Esophagus (tissue), 2 donors: Measurements from ENCODE around the gene ZNF483. TPM values are rescaled to one million over a fixed set of nuclear protein-coding genes. Genes with fewer than 3 reads are reported as not detected.
A peak's percentile ranks its signal among the peaks of the same experiment; 100 is the strongest.

Experiments
- H3K27ac ChIP-seq, 2 donors: one replicate each; pipeline ENCODE4 v1.5.1; 2013; ENCODE audit warnings: low read depth in 2 of 2, mild to moderate bottlenecking in 2 of 2, inconsistent platforms in 1 of 2, low read length in 1 of 2, moderate library complexity in 1 of 2
- H3K27me3 ChIP-seq, 2 donors: one replicate each; pipeline ENCODE4 v1.6.1; 2013; ENCODE audit warnings: low read length in 2 of 2, control low read depth in 1 of 2, mild to moderate bottlenecking in 1 of 2; ENCODE audit not compliant: insufficient read depth in 2 of 2, control insufficient read depth in 1 of 2
- H3K36me3 ChIP-seq, 2 donors: one replicate each; pipeline ENCODE4 v1.6.1; 2013; ENCODE audit warnings: low read length in 1 of 2; ENCODE audit not compliant: control insufficient read depth in 2 of 2, insufficient read depth in 2 of 2
- H3K4me1 ChIP-seq, 2 donors: one replicate each; pipeline ENCODE4 v1.6.1; 2013; ENCODE audit warnings: low read length in 1 of 2; ENCODE audit not compliant: control insufficient read depth in 2 of 2, insufficient read depth in 2 of 2
- H3K4me3 ChIP-seq, 2 donors: one replicate each; pipeline ENCODE4 v1.5.1; 2013; ENCODE audit warnings: low read length in 2 of 2, mild to moderate bottlenecking in 2 of 2, low read depth in 1 of 2, moderate library complexity in 1 of 2
- H3K9me3 ChIP-seq, 2 donors: one replicate each; pipeline ENCODE4 v1.6.1; 2013; ENCODE audit warnings: mild to moderate bottlenecking in 2 of 2, low read depth in 1 of 2, low read length in 1 of 2, moderate library complexity in 1 of 2; ENCODE audit not compliant: control insufficient read depth in 2 of 2, insufficient read depth in 1 of 2
- WGBS, 2 donors: extraction: QIAGEN DNeasy Blood & Tissue Kit; methylation state at CpG; one replicate each; pipeline ENCODE4 v1.1.7; 2013; 5-methylcytosine and 5-hydroxymethylcytosine counted together
- polyA plus RNA-seq, 2 donors: library from polyadenylated mRNA; stranded (reverse); fragments of 200-250 nt; gene quantifications; one replicate each; pipeline ENCODE4 v1.2.3, GENCODE V29; 2013
- donor health status: healthy with polysubstance abuse.
- donor health status: Bipolar disorder and iron deficiency.

The ZNF483 gene
- polyA plus RNA-seq, 2 donors = 0.09 to 0.18 TPM

DNA sequence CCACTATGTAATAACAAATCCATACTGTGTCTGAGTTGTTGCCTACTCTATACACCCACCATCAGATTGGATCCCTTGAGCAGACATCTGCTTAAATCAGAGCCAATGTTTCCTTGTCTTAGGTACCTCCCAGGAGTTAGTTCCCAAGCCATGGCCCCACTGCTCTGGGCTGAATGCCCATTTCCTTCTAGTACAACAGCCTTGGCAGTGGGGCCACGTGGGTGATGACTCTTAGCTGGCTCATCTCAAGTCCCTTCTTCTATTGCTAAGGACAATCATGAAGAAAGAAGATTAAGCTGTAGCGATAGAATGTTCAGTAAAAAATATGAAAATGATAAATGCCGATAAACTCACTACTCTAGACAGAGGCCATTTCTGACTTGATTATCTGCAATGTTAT is 57.9 kb downstream of the ZNF483 start:
- peaks cover 6 to 18% of the 10 kb centered on the region in 2 donors for H3K36me3 ChIP-seq
- no peak overlapping the region for H3K4me3 ChIP-seq
- 72 to 74% methylated on average over 3 of the region's 3 CpGs for WGBS, 2 donors

GRCh38 chr9:111586378-111586777 is 61.4 kb downstream of the ZNF483 start:
- H3K36me3 ChIP-seq = peaks cover 6 to 14% of the 10 kb centered on the region in 2 donors
- no peaks in the 10 kb centered on the region for H3K9me3 ChIP-seq
- 92 to 98% methylated on average over 5 of the region's 5 CpGs for WGBS, 2 donors
- no peak overlapping the region for H3K27ac ChIP-seq
- no peak overlapping the region for H3K4me3 ChIP-seq
- no peaks in the 10 kb centered on the region for H3K27me3 ChIP-seq
- no peaks in the 10 kb centered on the region for H3K4me1 ChIP-seq

More for the DNA sequence above, 57.9 kb downstream of the ZNF483 start:
- Histone ChIP-seq H3K9me3 (no peaks in the 10 kb centered on the region), H3K4me1 (no peaks in the 10 kb centered on the region), H3K27me3 (no peaks in the 10 kb centered on the region), H3K27ac (no peak overlapping the region)

- Histone ChIP-seq H3K36me3 (peaks cover 3 to 13% of the 10 kb centered on the region in 2 donors), H3K4me1 (no peaks in the 10 kb centered on the region), H3K4me3 (no peak overlapping the region), H3K27ac (no peak overlapping the region), H3K27me3 (no peaks in the 10 kb centered on the region), H3K9me3 (no peaks in the 10 kb centered on the region)
- 83 to 85% methylated on average over 5 of the region's 5 CpGs for WGBS, 2 donors
These were observed 63.9 kb downstream of the ZNF483 start for GRCh38 chr9:111588846-111589245.

- H3K4me3 ChIP-seq = peak overlapping the region; percentile 64 to 70
- peaks cover 0 to 6% of the 10 kb centered on the region in 2 donors for H3K36me3 ChIP-seq
- 1% methylated on average over 41 of the region's 41 CpGs for WGBS, 2 donors
- H3K9me3 ChIP-seq = no peaks in the 10 kb centered on the region
- H3K27me3 ChIP-seq = no peaks in the 10 kb centered on the region
- peak overlapping the region; percentile 74 to 83 for H3K27ac ChIP-seq
- H3K4me1 ChIP-seq = peaks cover 0 to 3% of the 10 kb centered on the region in 2 donors
These were observed 73.1 kb downstream of the ZNF483 start for GRCh38 chr9:111597852-111598732.

DNA sequence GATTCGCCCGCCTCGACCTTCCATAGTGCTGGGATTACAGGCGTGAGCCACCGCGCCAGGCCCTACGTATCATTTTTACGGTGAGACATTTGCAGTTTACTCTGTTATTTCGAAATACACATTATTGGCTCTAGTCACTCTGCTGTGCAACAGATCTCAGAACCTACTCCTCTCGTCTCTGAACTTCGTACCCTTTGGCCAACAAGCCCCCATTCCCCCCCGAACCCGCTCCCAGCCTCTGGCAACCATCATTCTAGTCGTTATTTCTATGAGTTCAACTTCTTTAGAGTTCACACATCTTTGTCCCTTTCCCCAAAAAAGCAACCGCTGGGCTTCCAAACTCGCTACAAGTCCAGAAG is 73.7 kb downstream of the ZNF483 start:
- Histone ChIP-seq H3K4me3 (peak overlapping the region; percentile 64 to 70), H3K27me3 (no peaks in the 10 kb centered on the region), H3K9me3 (no peaks in the 10 kb centered on the region), H3K36me3 (peaks cover 0 to 6% of the 10 kb centered on the region in 2 donors), H3K4me1 (peaks cover 0 to 3% of the 10 kb centered on the region in 2 donors), H3K27ac (peak overlapping the region; percentile 74 to 83)
- 2% methylated on average over 16 of the region's 16 CpGs for WGBS, 2 donors

DNA sequence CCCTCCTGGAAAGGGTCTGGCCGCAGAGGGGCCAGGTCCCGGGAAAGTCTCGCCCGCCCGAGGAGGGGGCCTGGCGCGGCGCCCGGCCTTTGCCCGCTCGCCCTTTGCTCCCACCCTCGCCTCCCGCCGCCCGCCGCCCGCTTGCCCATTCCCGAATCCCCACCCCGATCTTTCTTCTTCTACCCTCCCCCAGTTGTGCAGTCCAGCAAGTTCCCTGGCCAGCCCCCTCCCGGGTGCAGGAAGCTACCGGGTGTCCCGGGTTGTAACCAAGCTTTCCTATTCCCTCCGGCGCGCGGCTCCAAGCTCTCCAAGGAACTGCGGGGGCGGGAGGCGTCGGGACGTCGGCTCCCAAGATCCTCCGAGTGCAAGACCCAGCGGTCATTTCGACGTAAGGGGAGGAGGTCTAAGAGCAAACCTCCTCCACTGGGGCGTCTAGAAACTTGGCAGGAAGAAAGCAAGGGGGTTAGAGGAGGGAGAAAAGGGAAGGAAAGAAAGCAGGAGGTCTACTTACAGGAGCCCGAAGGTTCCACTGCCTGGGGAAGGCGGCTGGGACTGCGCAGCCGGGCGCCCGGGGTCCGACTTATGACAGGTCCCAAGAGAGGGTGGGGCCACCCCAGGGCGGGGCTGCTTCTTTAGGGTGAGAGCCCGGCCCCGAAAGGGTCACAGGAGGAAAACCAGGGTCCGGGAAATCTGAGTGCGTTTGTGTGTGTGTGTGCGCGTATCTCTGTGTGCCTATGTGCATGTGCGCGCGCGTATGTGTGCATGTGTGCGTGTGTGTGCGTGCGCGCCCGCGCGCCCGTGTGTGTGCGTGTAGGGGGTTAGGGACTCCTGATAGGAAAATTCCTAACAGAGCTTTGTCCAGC is 74.3 kb downstream of the ZNF483 start, which contains the start of gene PTGR1:
Gene PTGR1 (minus strand): TSS at position 556 of the 863 bp plus-strand sequence. CDS start 2,225 bp downstream, outside the sequence.
- 1 to 2% methylated on average over 60 to 64 of the region's 64 CpGs for WGBS, 2 donors
- peak within 1 kb of the TSS; percentile 74 to 83 for H3K27ac ChIP-seq
- H3K27me3 ChIP-seq = no peaks in the 10 kb centered on the region
- peaks cover 0 to 3% of the 10 kb centered on the region in 2 donors for H3K36me3 ChIP-seq
- peaks cover 0 to 3% of the 10 kb centered on the region in 2 donors for H3K4me1 ChIP-seq
- no peaks in the 10 kb centered on the region for H3K9me3 ChIP-seq
- H3K4me3 ChIP-seq = peak within 1 kb of the TSS; percentile 64 to 70

- Histone ChIP-seq H3K9me3 (no peaks in the 10 kb centered on the region), H3K4me3 (peak overlapping the region; percentile 64 to 70), H3K27ac (peak overlapping the region; percentile 74 to 83), H3K27me3 (no peaks in the 10 kb centered on the region), H3K36me3 (peaks cover 0 to 3% of the 10 kb centered on the region in 2 donors), H3K4me1 (peaks cover 0 to 3% of the 10 kb centered on the region in 2 donors)
- 21 to 32% methylated on average over 17 of the region's 17 CpGs for WGBS, 2 donors
These were observed 75.0 kb downstream of the ZNF483 start for GRCh38 chr9:111599955-111600343.

GRCh38 chr9:111601237-111602018 is 76.4 kb downstream of the ZNF483 start:
- no peaks in the 10 kb centered on the region for H3K9me3 ChIP-seq
- H3K27ac ChIP-seq = no peak overlapping the region
- H3K4me1 ChIP-seq = peaks cover 0 to 3% of the 10 kb centered on the region in 2 donors
- H3K27me3 ChIP-seq = no peaks in the 10 kb centered on the region
- H3K36me3 ChIP-seq = no peaks in the 10 kb centered on the region
- WGBS, 2 donors = 67 to 70% methylated on average over 10 of the region's 10 CpGs
- no peak overlapping the region for H3K4me3 ChIP-seq

DNA sequence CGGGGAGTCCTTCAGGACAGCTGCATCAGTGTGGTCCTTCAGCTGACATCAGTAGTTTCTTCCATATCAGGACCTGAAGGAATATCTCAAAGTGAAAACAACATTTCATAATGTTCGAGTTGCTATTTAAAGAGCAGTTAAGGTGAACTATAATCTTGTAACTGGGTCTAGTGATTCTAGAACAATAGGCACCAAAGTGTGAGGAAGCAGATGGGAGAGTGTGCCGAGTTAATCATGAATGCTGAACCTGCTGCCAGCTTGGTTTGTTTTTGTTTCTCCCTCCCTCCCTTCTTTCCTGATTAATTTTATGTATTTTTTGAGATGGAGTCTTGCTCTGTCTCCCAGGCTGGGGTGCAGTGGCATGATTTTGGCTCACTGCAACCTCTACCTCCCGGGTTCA is 78.1 kb downstream of the ZNF483 start:
- Histone ChIP-seq H3K27me3 (no peaks in the 10 kb centered on the region), H3K4me3 (no peak overlapping the region), H3K27ac (no peak overlapping the region), H3K36me3 (no peaks in the 10 kb centered on the region), H3K9me3 (no peaks in the 10 kb centered on the region), H3K4me1 (peaks cover 0 to 3% of the 10 kb centered on the region in 2 donors)
- WGBS, 2 donors = 71 to 83% methylated on average over 4 of the region's 4 CpGs
